Motor neuron (in vitro differentiated cells): ENCODE data around the gene TIAM1. TPM values are rescaled to one million over a fixed set of nuclear protein-coding genes. Genes with fewer than 3 reads are reported as not detected.

Source experiments
- ATAC-seq, 8 experiments: fragments of 200-7000 bp; cut with Tn5 transposase; replicated peaks in 6 of 8; 2 replicates each; pipeline ENCODE4 v1.8.0; 2021; ENCODE audit warnings: mild to moderate bottlenecking in 8 of 8, moderate library complexity in 8 of 8
- H3K27ac ChIP-seq, 2 donors: fragments of 250-450 bp; sonication (Bioruptor Pico); 2 replicates each; pipeline ENCODE4 v1.9.0; 2021; ENCODE audit warnings: antibody characterized with exemption in 2 of 2, mild to moderate bottlenecking in 2 of 2, moderate library complexity in 1 of 2
- H3K4me1 ChIP-seq, 2 donors: fragments of 250-450 bp; sonication (Bioruptor Pico); replicated peaks in 1 of 2; 2 replicates each; pipeline ENCODE4 v1.6.1; 2021; ENCODE audit warnings: antibody characterized with exemption in 2 of 2, mild to moderate bottlenecking in 2 of 2, moderate library complexity in 1 of 2
- H3K4me3 ChIP-seq, 5 donors: fragments of 250-450 bp; sonication (Bioruptor Pico); 2 replicates each; pipeline ENCODE4 v1.9.0; 2021; ENCODE audit warnings: antibody characterized with exemption in 5 of 5, mild to moderate bottlenecking in 5 of 5, moderate library complexity in 4 of 5
- WGBS, 10 experiments: fragments of 450-650 bp; shearing (Covaris generic); methylation state at CpG; one replicate each; pipeline ENCODE4 v1.0.0; 2022; 5-methylcytosine and 5-hydroxymethylcytosine counted together
- in situ Hi-C, 9 experiments: fragments of 400-800 bp; cut with MboI; loops; one replicate each; pipeline ENCODE4 v1.15.0; 2021; ENCODE audit warnings: low sequenced_read_pairs in 9 of 9, low pct_unique_long_range_greater_than_20kb in 2 of 9; ENCODE audit not compliant: unreplicated experiment in 9 of 9
- total RNA-seq, 8 experiments: library from RNA; unstranded; fragments of 300-600 nt; gene quantifications; 2 replicates each; pipeline versions ENCODE4 v1.2.3 to v1.2.4, GENCODE V29; 2022

TIAM1 gene
- total RNA-seq, 8 experiments from 2014 or later = 1.6 to 70.7 (median 18.7) TPM

- in situ Hi-C loops = loop anchor here in 2 of 9 experiments (10.0 to 25.0 kb wide), 3 partner anchors 64 to 501 kb away; no protein-coding TSS in a partner anchor
- H3K27ac ChIP-seq = no peak overlapping the region
- WGBS, 10 experiments = 70 to 100% (median 90%) methylated on average over 2 to 6 of the region's 6 CpGs; no CpG with 5 or more reads in 1 of the 10 experiments
- ATAC-seq = no peak
- no peak overlapping the region for H3K4me3 ChIP-seq
- H3K4me1 ChIP-seq = no peaks in the 10 kb centered on the region
Observed at GRCh38 chr21:31111093-31111492, 233.0 kb downstream of the TIAM1 start.

- no peak for ATAC-seq
- H3K27ac ChIP-seq = no peak overlapping the region
- in situ Hi-C loops = loop anchor here in 2 of 9 experiments (10.0 to 25.0 kb wide), 3 partner anchors 64 to 502 kb away; no protein-coding TSS in a partner anchor
- 60 to 100% (median 80%) methylated on average over 1 to 4 of the region's 4 CpGs; no CpG with 5 or more reads in 2 of the 10 experiments for WGBS, 10 experiments
- H3K4me3 ChIP-seq = no peak overlapping the region
- H3K4me1 ChIP-seq = no peaks in the 10 kb centered on the region
Observed at GRCh38 chr21:31110430-31110829, 233.6 kb downstream of the TIAM1 start.

- H3K4me1 ChIP-seq = no peaks in the 10 kb centered on the region
- WGBS, 10 experiments = 50 to 92% (median 82%) methylated on average over 1 of the region's 1 CpG; no CpG with 5 or more reads in 4 of the 10 experiments
- no peak for ATAC-seq
- in situ Hi-C loops = loop anchor here in 2 of 9 experiments (10.0 to 25.0 kb wide), 2 partner anchors 57 to 504 kb away; no protein-coding TSS in a partner anchor
- H3K27ac ChIP-seq = no peak overlapping the region
- H3K4me3 ChIP-seq = no peak overlapping the region
Observed at GRCh38 chr21:31107871-31108270, 236.2 kb downstream of the TIAM1 start.

- peak in 3 of 8 experiments; percentile 11 to 74 (median 73) for ATAC-seq
- WGBS, 10 experiments = 8 to 100% (median 83%) methylated on average over 1 to 4 of the region's 4 CpGs
- H3K4me3 ChIP-seq = no peak overlapping the region
- in situ Hi-C loops = loop anchor here in 2 of 9 experiments (10.0 to 25.0 kb wide), 2 partner anchors 58 to 505 kb away; no protein-coding TSS in a partner anchor
- H3K27ac ChIP-seq = no peak overlapping the region
- no peaks in the 10 kb centered on the region for H3K4me1 ChIP-seq
Observed at GRCh38 chr21:31107176-31107785, 236.8 kb downstream of the TIAM1 start.

GRCh38 chr21:31103571-31104265 lies 240.3 kb downstream of the TIAM1 start:
- in situ Hi-C loops = loop anchor here in 2 of 9 experiments (10.0 to 25.0 kb wide), 2 partner anchors 61 to 509 kb away; no protein-coding TSS in a partner anchor
- H3K4me1 ChIP-seq = no peaks in the 10 kb centered on the region
- no peak for ATAC-seq
- no peak overlapping the region for H3K4me3 ChIP-seq
- 50 to 100% (median 85%) methylated on average over 1 to 4 of the region's 4 CpGs; no CpG with 5 or more reads in 1 of the 10 experiments for WGBS, 10 experiments
- H3K27ac ChIP-seq = no peak overlapping the region

- in situ Hi-C loops = loop anchor here in 2 of 9 experiments (10.0 to 25.0 kb wide), 2 partner anchors 62 to 509 kb away; no protein-coding TSS in a partner anchor
- Histone ChIP-seq H3K27ac (no peak overlapping the region), H3K4me3 (no peak overlapping the region), H3K4me1 (no peaks in the 10 kb centered on the region)
- WGBS, 10 experiments = 54 to 97% (median 86%) methylated on average over 1 to 3 of the region's 3 CpGs; no CpG with 5 or more reads in 1 of the 10 experiments
- ATAC-seq = no peak
Observed at GRCh38 chr21:31103163-31103562, 240.9 kb downstream of the TIAM1 start.

DNA sequence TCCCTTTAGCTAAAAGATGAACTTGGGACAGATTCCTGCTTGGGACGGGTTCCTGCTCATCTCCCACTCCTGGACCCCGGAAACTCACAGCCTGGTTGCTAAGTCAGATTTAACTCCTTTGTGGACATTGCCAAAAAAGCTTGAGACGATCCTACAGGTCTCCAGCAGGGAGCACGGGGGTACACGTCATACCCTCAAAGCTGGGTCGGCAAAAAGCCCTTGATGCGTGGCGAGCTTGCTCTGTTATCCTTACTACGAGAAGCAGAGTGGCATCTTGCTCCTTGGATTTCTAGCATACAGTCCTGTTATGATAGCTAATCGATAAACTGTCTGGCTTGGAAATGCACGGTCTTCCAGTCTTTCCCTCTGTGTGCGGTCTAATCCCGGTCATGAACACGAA lies 244.9 kb downstream of the TIAM1 start:
- in situ Hi-C loops = loop anchor here in 4 of 9 experiments (5.0 to 25.0 kb wide), 3 partner anchors 83 to 2012 kb away; partner anchors contain the start of gene KRTAP7-1 (in 1 of the 4)
- ATAC-seq = no peak
- no peaks in the 10 kb centered on the region for H3K4me1 ChIP-seq
- no peak overlapping the region for H3K4me3 ChIP-seq
- H3K27ac ChIP-seq = no peak overlapping the region
- 0 to 100% (median 92%) methylated on average over 1 to 14 of the region's 14 CpGs; no CpG with 5 or more reads in 1 of the 10 experiments for WGBS, 10 experiments

DNA sequence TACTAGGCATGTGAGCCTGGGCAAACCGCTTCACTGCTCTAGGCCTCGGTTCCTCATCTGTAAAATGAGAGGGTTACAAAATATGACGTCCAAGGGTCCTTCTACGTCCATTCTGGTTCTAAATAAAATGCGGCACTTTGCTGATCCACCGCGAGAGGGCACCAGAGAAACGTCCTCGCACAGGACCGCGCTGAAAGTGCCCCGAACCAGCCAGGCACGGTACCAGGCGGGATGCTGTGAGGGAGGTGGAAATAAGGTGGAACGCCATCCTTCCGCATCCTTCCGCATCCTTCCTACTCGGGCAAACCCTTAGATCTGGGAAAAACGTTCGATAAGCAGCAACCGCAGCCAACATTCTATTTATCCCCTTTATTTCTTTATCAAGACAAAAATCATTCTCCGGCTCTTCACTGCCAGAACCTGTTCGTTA lies 245.5 kb downstream of the TIAM1 start:
- in situ Hi-C loops = loop anchor here in 4 of 9 experiments (5.0 to 25.0 kb wide), 3 partner anchors 84 to 2011 kb away; partner anchors contain the start of gene KRTAP7-1 (in 1 of the 4)

GRCh38 chr21:31092832-31093625 lies 251.0 kb downstream of the TIAM1 start:
- no peak for ATAC-seq
- 41 to 100% (median 76%) methylated on average over 1 to 7 of the region's 7 CpGs for WGBS, 10 experiments
- in situ Hi-C loops = loop anchor here in 3 of 9 experiments (25.0 kb wide), 2 partner anchors 256 to 2006 kb away; partner anchors contain the start of gene KRTAP7-1 (in 1 of the 3)
- Histone ChIP-seq H3K4me3 (no peak overlapping the region), H3K27ac (no peak overlapping the region), H3K4me1 (no peaks in the 10 kb centered on the region)

More for the DNA sequence above, 245.5 kb downstream of the TIAM1 start:
- no peak overlapping the region for H3K4me3 ChIP-seq
- no peak overlapping the region for H3K27ac ChIP-seq
- WGBS, 10 experiments = 0 to 60% (median 16%) methylated on average over 1 to 22 of the region's 23 CpGs; no CpG with 5 or more reads in 1 of the 10 experiments
- no peaks in the 10 kb centered on the region for H3K4me1 ChIP-seq
- ATAC-seq = peak in 4 of 8 experiments; percentile 22 to 94 (median 82)

DNA sequence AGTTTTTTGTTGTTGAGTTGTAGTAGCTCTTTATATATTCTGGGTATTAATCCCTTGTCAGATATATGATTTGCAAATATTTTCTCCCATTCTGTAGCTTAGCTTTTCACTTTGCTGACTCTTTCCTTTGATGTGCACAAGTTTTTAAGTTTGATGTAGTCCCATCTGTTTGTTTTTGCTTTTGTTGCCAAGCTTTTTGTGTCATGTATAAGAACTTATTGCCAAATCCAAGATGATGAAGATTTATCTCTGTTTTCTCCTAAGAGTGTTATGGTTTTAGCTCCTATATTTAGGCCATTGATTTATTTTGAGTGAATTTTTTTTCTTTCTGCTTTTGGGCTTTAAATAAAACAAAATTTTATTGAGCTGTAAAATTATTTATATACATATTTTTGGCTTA lies 253.7 kb downstream of the TIAM1 start:
- Histone ChIP-seq H3K4me1 (no peaks in the 10 kb centered on the region), H3K27ac (no peak overlapping the region), H3K4me3 (no peak overlapping the region)
- ATAC-seq = no peak
- in situ Hi-C loops = loop anchor here in 3 of 9 experiments (25.0 kb wide), 2 partner anchors 253 to 2003 kb away; partner anchors contain the start of gene KRTAP7-1 (in 1 of the 3)

- in situ Hi-C loops = loop anchor here in 3 of 9 experiments (25.0 kb wide), 2 partner anchors 251 to 2001 kb away; partner anchors contain the start of gene KRTAP7-1 (in 1 of the 3)
- Histone ChIP-seq H3K27ac (no peak overlapping the region), H3K4me3 (no peak overlapping the region), H3K4me1 (no peaks in the 10 kb centered on the region)
- no peak for ATAC-seq
- 100% methylated on average over 1 to 2 of the region's 29 CpGs; no CpG with 5 or more reads in 8 of the 10 experiments for WGBS, 10 experiments
Observed at GRCh38 chr21:31088474-31088751, 255.6 kb downstream of the TIAM1 start.
